NB4 (cell line): Measurements from ENCODE around the gene ANKS1B.

Experiments
- DNase-seq: peaks from one replicate; pipeline ENCODE4 v3.0.0; 2010; ENCODE audit warnings: low read depth
- H3K4me3 ChIP-seq: one replicate; pipeline ENCODE4 v1.5.1; 2011; ENCODE audit warnings: mild to moderate bottlenecking, low read depth, low read length, moderate library complexity
- CTCF ChIP-seq: IDR thresholded peaks from one replicate; pipeline ENCODE4 v1.5.1; 2012; ENCODE audit warnings: low read depth, low read length
- MAX ChIP-seq: IDR thresholded peaks from 2 replicates; pipeline ENCODE4 v1.6.1; 2011; ENCODE audit warnings: low read depth, low read length
- MYC ChIP-seq: IDR thresholded peaks from 2 replicates; pipeline ENCODE4 v1.6.1; 2011; ENCODE audit warnings: low read depth, low read length
- POLR2A ChIP-seq: IDR thresholded peaks from 2 replicates; pipeline ENCODE4 v1.6.1; 2011; ENCODE audit warnings: mild to moderate bottlenecking; ENCODE audit not compliant: insufficient read length; ENCODE audit errors: extremely low read depth

ANKS1B gene

GRCh38 chr12:99695050-99695449 is 289.7 kb downstream of the ANKS1B start:
- H3K4me3 ChIP-seq, result no peak overlapping the region
- TF ChIP-seq CTCF, result no peak
- TF ChIP-seq MYC, result no peak
- TF ChIP-seq POLR2A, result no peak
- TF ChIP-seq MAX, result no peak
- DNase-seq, result no peak

GRCh38 chr12:99686142-99686541 is 298.6 kb downstream of the ANKS1B start:
- no peak overlapping the region for H3K4me3 ChIP-seq
- TF ChIP-seq POLR2A (no peak), MYC (no peak), CTCF (no peak), MAX (no peak)
- no peak for DNase-seq

GRCh38 chr12:99680276-99680675 is 304.5 kb downstream of the ANKS1B start:
- peak; percentile 59 for DNase-seq
- H3K4me3 ChIP-seq, result no peak overlapping the region
- no peak for TF ChIP-seq CTCF
- TF ChIP-seq MAX, result no peak
- TF ChIP-seq POLR2A, result no peak
- TF ChIP-seq MYC, result no peak

GRCh38 chr12:99670635-99671034 is 314.1 kb downstream of the ANKS1B start:
- TF ChIP-seq MYC (no peak), CTCF (no peak), MAX (no peak), POLR2A (no peak)

DNA sequence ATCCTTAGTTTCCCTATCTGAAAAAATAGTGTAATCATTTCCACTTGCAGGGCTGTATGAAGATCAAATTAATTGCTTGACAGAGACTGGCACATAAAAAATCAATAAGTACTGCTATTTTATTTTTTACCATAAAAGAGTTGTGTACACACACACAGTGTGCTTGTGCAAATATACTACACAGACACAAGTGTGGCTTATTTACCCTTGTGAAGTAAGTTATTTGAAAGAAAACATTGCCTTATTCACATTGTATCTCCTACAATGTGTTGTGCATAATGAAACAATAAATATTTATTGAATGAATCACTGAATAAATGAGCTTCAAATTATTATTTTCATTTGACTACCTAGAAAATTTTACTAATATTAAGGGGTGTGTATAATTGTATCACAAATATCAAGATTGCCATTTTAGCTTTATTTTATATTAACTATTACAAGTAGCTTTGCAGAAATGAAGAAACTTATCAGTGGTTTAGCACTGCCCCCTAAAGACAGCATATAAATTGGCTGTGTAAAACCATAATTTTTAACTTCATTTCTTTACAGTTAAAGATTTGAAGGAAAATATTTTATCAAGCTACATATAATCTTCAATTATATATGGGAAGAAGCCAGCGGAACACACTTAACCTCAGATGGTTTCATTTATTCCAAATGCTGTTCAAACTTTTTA is 325.9 kb downstream of the ANKS1B start:
- H3K4me3 ChIP-seq, result no peak overlapping the region
- peak; percentile 19 for DNase-seq
- TF ChIP-seq MAX (no peak), CTCF (peak; percentile 3)

More at GRCh38 chr12:99670635-99671034, 314.1 kb downstream of the ANKS1B start:
- DNase-seq, result no peak
- H3K4me3 ChIP-seq, result no peak overlapping the region

GRCh38 chr12:99649551-99649950 is 335.2 kb downstream of the ANKS1B start:
- no peak overlapping the region for H3K4me3 ChIP-seq
- DNase-seq, result no peak
- TF ChIP-seq MAX (no peak), CTCF (no peak)
